K562 (cell line): ENCODE data around the gene TCF19. TPM values are rescaled to one million over a fixed set of nuclear protein-coding genes. Genes with fewer than 3 reads are reported as not detected.
A peak's percentile ranks its signal among the peaks of the same experiment; 100 is the strongest.

Experiments used
- ATAC-seq: fragments of 200-7000 bp; cut with Tn5 transposase; 3 replicates; pipeline ENCODE4 v1.9.1; 2020; ENCODE audit warnings: moderate library complexity
- BruUV-seq: library from RNA; stranded (reverse); fragments of 400-500 nt; replicated peaks from 2 replicates; lab custom pipeline; 2021; lab: Mats Ljungman, UMichigan
- CTCF ChIA-PET: fragments of 300-600 bp; formaldehyde crosslinking; extraction: SDS; loops from one replicate; lab custom pipeline; 2021; ENCODE audit warnings: low intra/inter-chr PET ratio; lab: Yijun Ruan, JAX
- POLR2A ChIA-PET: fragments of 300-600, 350-650 bp; sonication (Branson Sonifier 250); formaldehyde crosslinking; extraction: SDS; loops from one replicate; lab custom pipeline; 2021; ENCODE audit warnings: antibody characterized with exemption, inconsistent platforms; lab: Yijun Ruan, JAX
- DNase-seq, 4 experiments: peaks; one replicate each; pipeline versions ENCODE4 v3.0.0 to v3.0.0-alpha.2; 2011 to 2018; ENCODE audit warnings: low spot score in 3 of 4, mixed read lengths in 3 of 4; ENCODE audit errors: extremely low read depth in 1 of 4
- FAIRE-seq: peaks from 2 replicates; lab custom pipeline; 2011; peaks lifted over from hg19 to GRCh38; lab: Jason Lieb, UNC
- H2AFZ ChIP-seq: 2 replicates; pipeline ENCODE4 v1.6.0; 2011; ENCODE audit warnings: low read depth, low read length, control low read depth, inconsistent platforms
- H3K27ac ChIP-seq: fragments of 200-600 bp; 3 replicates; pipeline ENCODE4 v1.8.0; 2011; ENCODE audit warnings: low read depth, mild to moderate bottlenecking, control low read depth, inconsistent platforms, low read length, moderate library complexity, mixed read lengths; ENCODE audit errors: extremely low read depth
- H3K27me3 ChIP-seq, 2 experiments: fragments of 300-600 bp in 1 of 2; 2 replicates in 1 of 2; 3 replicates in 1 of 2; pipeline versions ENCODE4 v1.6.0 to v1.8.0; 2011; ENCODE audit warnings: inconsistent platforms in 2 of 2, low read length in 2 of 2, mild to moderate bottlenecking in 1 of 2, mixed read lengths in 1 of 2, moderate library complexity in 1 of 2; ENCODE audit not compliant: control insufficient read depth in 2 of 2, insufficient read depth in 2 of 2
- H3K36me3 ChIP-seq: fragments of 300-600 bp; 3 replicates; pipeline ENCODE4 v1.8.0; 2011; ENCODE audit warnings: mild to moderate bottlenecking, low read length, inconsistent platforms; ENCODE audit not compliant: control insufficient read depth, insufficient read depth
- H3K4me1 ChIP-seq, 2 experiments: fragments of 200-600 bp in 1 of 2; replicated peaks in 1 of 2; 2 replicates in 1 of 2; 3 replicates in 1 of 2; pipeline versions ENCODE4 v1.5.1 to v1.8.0; 2011; ENCODE audit warnings: inconsistent platforms in 2 of 2, low read length in 2 of 2, mild to moderate bottlenecking in 1 of 2, mixed read lengths in 1 of 2, moderate library complexity in 1 of 2; ENCODE audit not compliant: control insufficient read depth in 2 of 2, insufficient read depth in 2 of 2
- H3K4me2 ChIP-seq: 2 replicates; pipeline ENCODE4 v1.6.1; 2011; ENCODE audit warnings: low read length, control low read depth, inconsistent platforms, mixed read lengths; ENCODE audit not compliant: insufficient read depth
- H3K4me3 ChIP-seq: fragments of 200-600 bp; sonication (generic), shearing (Covaris generic); 2 replicates; pipeline ENCODE4 v1.5.1; 2016; ENCODE audit warnings: control low read depth, inconsistent platforms
- H3K79me2 ChIP-seq: fragments of 200-600 bp; 3 replicates; pipeline ENCODE4 v1.8.0; 2011; ENCODE audit warnings: low read length, inconsistent platforms; ENCODE audit not compliant: control insufficient read depth, insufficient read depth
- H3K9ac ChIP-seq, 2 experiments: 2 replicates each; pipeline versions ENCODE4 v1.6.0 to v1.6.1; 2011; ENCODE audit warnings: low read depth in 2 of 2, low read length in 2 of 2, control low read depth in 1 of 2, inconsistent platforms in 1 of 2, mild to moderate bottlenecking in 1 of 2, mixed read lengths in 1 of 2; ENCODE audit not compliant: insufficient read depth in 1 of 2
- H3K9me1 ChIP-seq: one replicate; pipeline ENCODE4 v1.6.0; 2011; ENCODE audit warnings: inconsistent platforms, mild to moderate bottlenecking, low read length, moderate library complexity; ENCODE audit not compliant: control insufficient read depth, insufficient read depth
- H3K9me3 ChIP-seq: replicated peaks from 2 replicates; pipeline ENCODE4 v1.5.1; 2011; ENCODE audit warnings: low read depth, low read length, inconsistent platforms; ENCODE audit not compliant: control insufficient read depth, insufficient read depth
- H4K20me1 ChIP-seq: replicated peaks from 2 replicates; pipeline ENCODE4 v1.6.1; 2011; ENCODE audit warnings: low read length, inconsistent platforms, mixed read lengths; ENCODE audit not compliant: control insufficient read depth, insufficient read depth
- CAMTA2 ChIP-seq: fragments of 250-450 bp; sonication (Bioruptor Pico); conservative IDR thresholded peaks from 2 replicates; pipeline ENCODE4 v1.5.1; 2022
- FOXK2 ChIP-seq, 2 experiments: fragments of 450-650 bp; IDR thresholded peaks in 1 of 2; conservative IDR thresholded peaks in 1 of 2; 2 replicates each; pipeline ENCODE4 v1.6.1; 2016; ENCODE audit warnings: low read depth in 2 of 2, mild to moderate bottlenecking in 1 of 2
- KDM1A ChIP-seq, 2 experiments: fragments of 450-650 bp; IDR thresholded peaks; 2 replicates each; pipeline ENCODE4 v1.6.1; 2016; ENCODE audit warnings: mild to moderate bottlenecking in 2 of 2
- L3MBTL2 ChIP-seq: fragments of 450-650 bp; IDR thresholded peaks from 2 replicates; pipeline ENCODE4 v1.6.1; 2016; ENCODE audit warnings: mild to moderate bottlenecking, moderate library complexity
- MTA1 ChIP-seq: fragments of 450-650 bp; IDR thresholded peaks from 2 replicates; pipeline ENCODE4 v1.6.1; 2017; ENCODE audit warnings: borderline replicate concordance
- OTX1 ChIP-seq: fragments of 450-650 bp; formaldehyde crosslinking; IDR thresholded peaks from 2 replicates; pipeline ENCODE4 v1.4.0; 2022; ENCODE audit warnings: mild to moderate bottlenecking
- PYGO2 ChIP-seq: fragments of 450-650 bp; IDR thresholded peaks from 2 replicates; pipeline ENCODE4 v1.6.1; 2016; ENCODE audit warnings: mild to moderate bottlenecking, missing genetic modification characterization, moderate library complexity, missing compliant biosample characterization
- RBM14 ChIP-seq: fragments of 200-400 bp; formaldehyde crosslinking; IDR thresholded peaks from 2 replicates; pipeline ENCODE4 v1.6.1; 2018; ENCODE audit warnings: low read depth, mild to moderate bottlenecking, low read length, moderate library complexity, borderline replicate concordance; ENCODE audit not compliant: insufficient read depth
- RCOR1 ChIP-seq, 2 experiments: IDR thresholded peaks; 2 replicates each; pipeline ENCODE4 v1.6.1; 2012; ENCODE audit warnings: low read depth in 2 of 2, low read length in 2 of 2, borderline replicate concordance in 1 of 2, improper control_type of control experiment in 1 of 2
- RFX5 ChIP-seq: IDR thresholded peaks from 2 replicates; pipeline ENCODE4 v1.6.1; 2011; ENCODE audit warnings: low read depth, mild to moderate bottlenecking, improper control_type of control experiment, low read length
- SAP30 ChIP-seq: fragments of 200-600 bp; sonication (generic); IDR thresholded peaks from 2 replicates; pipeline ENCODE4 v1.6.1; 2012; ENCODE audit warnings: borderline replicate concordance, low read depth, mild to moderate bottlenecking, moderate library complexity, low read length, control low read depth, inconsistent platforms; ENCODE audit not compliant: insufficient read depth, poor library complexity, severe bottlenecking
- WHSC1 ChIP-seq: IDR thresholded peaks from one replicate; pipeline ENCODE4 v1.6.1; 2012; ENCODE audit warnings: low read length, control low read depth, inconsistent platforms
- ZEB2 ChIP-seq: fragments of 450-650 bp; IDR thresholded peaks from 2 replicates; pipeline ENCODE4 v1.6.1; 2016
- ZNF239 ChIP-seq: fragments of 250-450 bp; sonication (Bioruptor Pico); IDR thresholded peaks from 2 replicates; pipeline ENCODE4 v1.4.0; 2020; ENCODE audit warnings: mild to moderate bottlenecking
- ZNF324 ChIP-seq: fragments of 250-450 bp; sonication (Bioruptor Pico); IDR thresholded peaks from 2 replicates; pipeline ENCODE4 v1.4.0; 2020; ENCODE audit warnings: mild to moderate bottlenecking
- WGBS: fragments of 100-300 bp; shearing (Covaris generic); methylation state at CpG from one replicate; pipeline ENCODE4 v1.1.6; 2016; ENCODE audit warnings: low coverage, mixed read lengths; ENCODE audit not compliant: insufficient coverage; ENCODE audit errors: missing lambda C conversion rate; 5-methylcytosine and 5-hydroxymethylcytosine counted together
- in situ Hi-C: fragments of 300-500 bp; cut with MboI; formaldehyde crosslinking; loops from 4 replicates; pipeline ENCODE4 v1.15.0; 2018; ENCODE audit warnings: inconsistent platforms, mixed read lengths
- intact Hi-C: fragments of 100-400 bp; cut with micrococcal nuclease; formaldehyde crosslinking; loops from 2 replicates; pipeline ENCODE4 v1.14.2; 2022
- polyA plus RNA-seq, 8 experiments: library from polyadenylated mRNA; depleted of rRNA in 4 of 8; stranded (reverse) in 5 of 8; unstranded in 3 of 8; fragments of >200 nt; fragmentation: Nextera tagmentation in 2 of 8; fragmentation: Illumina TruSeq in 1 of 8; extraction: Ambion mirVana in 2 of 8; extraction: Trizol in 1 of 8; gene quantifications; 2 replicates each; pipeline versions ENCODE4 v1.2.1 to v1.2.3, GENCODE V29; 2011 to 2014; ENCODE audit warnings: inconsistent platforms in 1 of 8, missing spikeins in 1 of 8
- total RNA-seq, 7 experiments: library from RNA; depleted of rRNA in 6 of 7; stranded (reverse); fragments of >200 nt in 6 of 7; fragmentation: Illumina TruSeq in 2 of 7; extraction: Trizol in 2 of 7; gene quantifications; 2 replicates each; pipeline versions ENCODE4 v1.2.1 to v1.2.3, GENCODE V29; 2011 to 2021; ENCODE audit warnings: low replicate concordance in 1 of 7
- TF ChIP-seq, protein P1 (sequence below), 2 experiments: fragments of 450-650 bp; conservative IDR thresholded peaks; 2 replicates each; pipeline ENCODE4 v1.6.1; 2017; ENCODE audit warnings: mild to moderate bottlenecking in 2 of 2, moderate library complexity in 2 of 2
- TF ChIP-seq, protein P2 (sequence below): fragments of 450-650 bp; IDR thresholded peaks from 2 replicates; pipeline ENCODE4 v1.6.1; 2016; ENCODE audit warnings: missing biosample characterization, missing genetic modification characterization
- TF ChIP-seq, protein P3 (sequence below): sonication (generic); IDR thresholded peaks from 2 replicates; pipeline ENCODE4 v1.6.1; 2016

TCF19 gene
- total and polyA plus RNA-seq, 9 of the 15 experiments (the other 6 are each of a cell fraction or from before 2014, with no cell fraction given), result 4.2 to 42.5 (median 25.7) TPM

DNA sequence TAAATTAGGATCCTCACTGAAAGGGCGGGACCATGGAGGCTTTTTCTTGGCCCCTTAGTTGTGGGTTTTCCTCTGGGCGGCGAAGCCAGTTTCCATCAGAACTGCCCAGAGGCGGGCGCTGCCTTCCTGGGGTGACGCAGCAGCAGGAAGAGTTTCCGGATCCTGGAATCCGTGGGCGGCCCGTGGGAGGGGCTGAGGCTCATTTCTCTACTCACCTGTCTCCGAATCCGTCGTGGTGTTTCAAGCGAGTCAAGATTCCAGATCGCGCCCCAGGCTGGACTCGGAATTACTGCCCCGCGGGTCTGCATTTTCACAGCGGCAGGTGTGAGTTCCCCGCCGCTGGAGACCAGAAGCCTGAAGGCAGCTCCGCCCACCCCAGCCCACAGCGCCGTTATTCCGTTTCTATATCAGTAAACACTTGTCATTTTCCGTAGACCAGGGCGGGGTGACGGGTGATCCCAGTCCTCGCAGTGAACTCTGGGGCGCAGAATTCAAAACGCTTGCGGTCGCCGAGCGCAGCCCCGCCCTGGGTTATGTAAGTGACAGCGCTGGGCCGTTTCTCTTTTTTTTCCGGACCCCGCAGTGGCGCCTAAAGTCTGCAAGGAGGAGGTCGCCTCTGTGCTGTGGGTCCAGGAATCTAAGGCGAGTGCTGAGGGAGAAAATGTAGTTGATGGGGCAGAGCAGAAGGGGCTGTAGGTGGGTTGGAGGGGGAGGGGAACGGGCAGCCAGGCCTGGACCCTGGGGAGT lies 39.3 kb downstream of the TCF19 start:
- whole genome bisulfite sequencing, result under 1% methylated on average over 44 of the region's 45 CpGs
- ChIA-PET POLR2A (interaction anchor here (0.6 to 2.7 kb wide), 17 partner anchors 9 to 343 kb away, joined by 3 to 17 read pairs (median 3); partner anchors contain the start of genes MICA and PSORS1C2), CTCF (interaction anchor here (0.7 to 2.7 kb wide), 3 partner anchors 91 to 244 kb away, joined by 4 to 29 read pairs (median 10); no protein-coding TSS in a partner anchor)
- peak overlapping the region; percentile 58 for H3K4me3 ChIP-seq
- H3K4me1 ChIP-seq, result peaks cover 14 to 17% of the 10 kb centered on the region in 2 experiments
- DNase-seq (peak; percentile 74 to 96 (median 80)), ATAC-seq (peak; percentile 90), FAIRE-seq (peak; percentile 93)
- H2AFZ ChIP-seq, result peak overlapping the region; percentile 96
- in situ Hi-C loops, result loop anchor here (5.0 kb wide), 1 partner anchor 170 kb away; no protein-coding TSS in a partner anchor
- H3K9ac ChIP-seq, result peak overlapping the region; percentile 90 to 95
- H3K27ac ChIP-seq, result peak overlapping the region; percentile 98
- intact Hi-C loops, result loop anchor here (1.0 to 10.0 kb wide), 3 partner anchors 170 to 387 kb away; partner anchors contain the start of genes LST1 and LTB
- no peaks in the 10 kb centered on the region; the same call in 1 of the 2 replicates for H3K9me3 ChIP-seq
- BruUV-seq, result TSS peak; percentile 87
- H3K27me3 ChIP-seq, result no peaks in the 10 kb centered on the region
- H3K79me2 ChIP-seq, result peaks cover 31% of the 10 kb centered on the region
- H3K4me2 ChIP-seq, result peak overlapping the region; percentile 86
- H4K20me1 ChIP-seq, result no peaks in the 10 kb centered on the region
- no peaks in the 10 kb centered on the region for H3K9me1 ChIP-seq
- H3K36me3 ChIP-seq, result peaks cover 4% of the 10 kb centered on the region; the same call in 1 of the 3 replicates
- TF ChIP-seq L3MBTL2, result peak; percentile 47; the same call in 1 of the 2 replicates
- TF ChIP-seq RFX5, result peak; percentile 39; the same call in 1 of the 2 replicates
- peak in 1 of 2 experiments; percentile 4; a peak in 1 of 4 replicates for TF ChIP-seq RCOR1 (IDR thresholded peaks at IDR 0.05; ENCODE audit: borderline replicate concordance in 1 of 2, low read depth in 2 of 2, low read length in 2 of 2)
- TF ChIP-seq CAMTA2 (CRISPR knock-in tag), result no peak
- TF ChIP-seq OTX1, result 0 out of 2 replicates have a peak, but pooled peaks have one; percentile 13
- no peak for TF ChIP-seq ZNF239 (CRISPR knock-in tag)
- TF ChIP-seq, protein P1, sequence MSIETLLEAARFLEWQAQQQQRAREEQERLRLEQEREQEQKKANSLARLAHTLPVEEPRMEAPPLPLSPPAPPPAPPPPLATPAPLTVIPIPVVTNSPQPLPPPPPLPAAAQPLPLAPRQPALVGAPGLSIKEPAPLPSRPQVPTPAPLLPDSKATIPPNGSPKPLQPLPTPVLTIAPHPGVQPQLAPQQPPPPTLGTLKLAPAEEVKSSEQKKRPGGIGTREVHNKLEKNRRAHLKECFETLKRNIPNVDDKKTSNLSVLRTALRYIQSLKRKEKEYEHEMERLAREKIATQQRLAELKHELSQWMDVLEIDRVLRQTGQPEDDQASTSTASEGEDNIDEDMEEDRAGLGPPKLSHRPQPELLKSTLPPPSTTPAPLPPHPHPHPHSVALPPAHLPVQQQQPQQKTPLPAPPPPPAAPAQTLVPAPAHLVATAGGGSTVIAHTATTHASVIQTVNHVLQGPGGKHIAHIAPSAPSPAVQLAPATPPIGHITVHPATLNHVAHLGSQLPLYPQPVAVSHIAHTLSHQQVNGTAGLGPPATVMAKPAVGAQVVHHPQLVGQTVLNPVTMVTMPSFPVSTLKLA (conservative IDR thresholded peaks at IDR 0.05), result peak; percentile 75 to 79
- peak; percentile 28 for TF ChIP-seq SAP30
- TF ChIP-seq, protein P2, sequence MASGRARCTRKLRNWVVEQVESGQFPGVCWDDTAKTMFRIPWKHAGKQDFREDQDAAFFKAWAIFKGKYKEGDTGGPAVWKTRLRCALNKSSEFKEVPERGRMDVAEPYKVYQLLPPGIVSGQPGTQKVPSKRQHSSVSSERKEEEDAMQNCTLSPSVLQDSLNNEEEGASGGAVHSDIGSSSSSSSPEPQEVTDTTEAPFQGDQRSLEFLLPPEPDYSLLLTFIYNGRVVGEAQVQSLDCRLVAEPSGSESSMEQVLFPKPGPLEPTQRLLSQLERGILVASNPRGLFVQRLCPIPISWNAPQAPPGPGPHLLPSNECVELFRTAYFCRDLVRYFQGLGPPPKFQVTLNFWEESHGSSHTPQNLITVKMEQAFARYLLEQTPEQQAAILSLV, result no peak
- no peak for TF ChIP-seq ZNF324 (CRISPR knock-in tag)
- TF ChIP-seq MTA1, result peak; percentile 18; the same call in 1 of the 2 replicates
- TF ChIP-seq RBM14, result no peak
- no peak for TF ChIP-seq WHSC1
- 0 out of 4 replicates have a peak, but pooled peaks of 1 of the 2 experiments have one; percentile 50 for TF ChIP-seq KDM1A (IDR thresholded peaks at IDR 0.05)
- peak; percentile 75 to 85; a peak in 3 of 4 replicates for TF ChIP-seq FOXK2 (conservative IDR thresholded peaks at IDR 0.05 in 1 of 2, IDR thresholded peaks at IDR 0.05 in 1 of 2; ENCODE audit: low read depth in 2 of 2)
- no peak for TF ChIP-seq PYGO2
- TF ChIP-seq ZEB2, result peak; percentile 21; the same call in 1 of the 2 replicates
- TF ChIP-seq, protein P3, sequence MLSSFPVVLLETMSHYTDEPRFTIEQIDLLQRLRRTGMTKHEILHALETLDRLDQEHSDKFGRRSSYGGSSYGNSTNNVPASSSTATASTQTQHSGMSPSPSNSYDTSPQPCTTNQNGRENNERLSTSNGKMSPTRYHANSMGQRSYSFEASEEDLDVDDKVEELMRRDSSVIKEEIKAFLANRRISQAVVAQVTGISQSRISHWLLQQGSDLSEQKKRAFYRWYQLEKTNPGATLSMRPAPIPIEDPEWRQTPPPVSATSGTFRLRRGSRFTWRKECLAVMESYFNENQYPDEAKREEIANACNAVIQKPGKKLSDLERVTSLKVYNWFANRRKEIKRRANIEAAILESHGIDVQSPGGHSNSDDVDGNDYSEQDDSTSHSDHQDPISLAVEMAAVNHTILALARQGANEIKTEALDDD, result peak; percentile 77
